Neural crest cell (in vitro differentiated cells): Measurements from ENCODE around the gene RTF1. TPM values are rescaled to one million over a fixed set of nuclear protein-coding genes. Genes with fewer than 3 reads are reported as not detected.

Experiments used
- DNase-seq: peaks from one replicate; pipeline ENCODE4 v3.0.0; 2021; ENCODE audit warnings: low read depth, mixed read lengths, low spot score
- H3K27ac Mint-ChIP-seq: one replicate; pipeline ENCODE4 v1.8.0; 2021; ENCODE audit warnings: mild to moderate bottlenecking, mixed read lengths; ENCODE audit not compliant: unreplicated experiment
- H3K27me3 Mint-ChIP-seq: 2 replicates; pipeline ENCODE4 v1.8.0; 2021; ENCODE audit warnings: low read depth, mild to moderate bottlenecking, mixed read lengths
- H3K36me3 Mint-ChIP-seq: 2 replicates; pipeline ENCODE4 v1.8.0; 2021; ENCODE audit warnings: low read depth, mild to moderate bottlenecking, mixed read lengths
- H3K4me1 Mint-ChIP-seq: 2 replicates; pipeline ENCODE4 v1.8.0; 2021; ENCODE audit warnings: mixed read lengths
- H3K4me3 Mint-ChIP-seq: one replicate; pipeline ENCODE4 v1.8.0; 2021; ENCODE audit warnings: mild to moderate bottlenecking, mixed read lengths
- H3K9me3 Mint-ChIP-seq: 2 replicates; pipeline ENCODE4 v1.8.0; 2021; ENCODE audit warnings: mixed read lengths
- CTCF ChIP-seq: fragments of 200-600 bp; sonication (generic); conservative IDR thresholded peaks from 2 replicates; pipeline ENCODE4 v1.5.0; 2021; ENCODE audit warnings: antibody characterized with exemption, mild to moderate bottlenecking
- total RNA-seq: library from RNA; stranded (reverse); gene quantifications from 2 replicates; pipeline ENCODE4 v1.2.1, GENCODE V29; 2021

The RTF1 gene
- total RNA-seq, 1 donor from 2014 or later, result 66.3 TPM

- peaks cover 98% of the 10 kb centered on the region for H3K27me3 Mint-ChIP-seq
- H3K4me1 Mint-ChIP-seq, result peaks cover 5% of the 10 kb centered on the region
- no peak overlapping the region for H3K27ac Mint-ChIP-seq
- DNase-seq, result no peak
- TF ChIP-seq CTCF, result no peak
- H3K36me3 Mint-ChIP-seq, result no peaks in the 10 kb centered on the region
- no peak overlapping the region for H3K4me3 Mint-ChIP-seq
- H3K9me3 Mint-ChIP-seq, result no peaks in the 10 kb centered on the region
These were observed 82.4 kb downstream of the RTF1 start for GRCh38 chr15:41499109-41499851.

GRCh38 chr15:41501191-41501917 lies 84.5 kb downstream of the RTF1 start:
- peaks cover 99% of the 10 kb centered on the region for H3K27me3 Mint-ChIP-seq
- H3K36me3 Mint-ChIP-seq, result no peaks in the 10 kb centered on the region
- H3K4me3 Mint-ChIP-seq, result peak overlapping the region; percentile 82
- no peaks in the 10 kb centered on the region for H3K9me3 Mint-ChIP-seq
- peaks cover 5% of the 10 kb centered on the region for H3K4me1 Mint-ChIP-seq
- H3K27ac Mint-ChIP-seq, result no peak overlapping the region
- DNase-seq, result peak; percentile 23
- no peak for TF ChIP-seq CTCF

GRCh38 chr15:41501931-41502794 lies 85.3 kb downstream of the RTF1 start:
- no peaks in the 10 kb centered on the region for H3K36me3 Mint-ChIP-seq
- no peak for DNase-seq
- H3K9me3 Mint-ChIP-seq, result no peaks in the 10 kb centered on the region
- H3K4me3 Mint-ChIP-seq, result no peak overlapping the region
- no peak for TF ChIP-seq CTCF
- H3K27ac Mint-ChIP-seq, result no peak overlapping the region
- H3K27me3 Mint-ChIP-seq, result peaks cover 99% of the 10 kb centered on the region
- H3K4me1 Mint-ChIP-seq, result peaks cover 5% of the 10 kb centered on the region

GRCh38 chr15:41502795-41503668 lies 86.1 kb downstream of the RTF1 start:
- no peaks in the 10 kb centered on the region for H3K9me3 Mint-ChIP-seq
- no peak overlapping the region for H3K27ac Mint-ChIP-seq
- peak; percentile 18 for DNase-seq
- peaks cover 99% of the 10 kb centered on the region for H3K27me3 Mint-ChIP-seq
- peak overlapping the region; percentile 18 for H3K4me3 Mint-ChIP-seq
- no peaks in the 10 kb centered on the region for H3K36me3 Mint-ChIP-seq
- peaks cover 5% of the 10 kb centered on the region for H3K4me1 Mint-ChIP-seq
- TF ChIP-seq CTCF, result no peak

- Mint-ChIP-seq H3K4me3 (peak overlapping the region; percentile 18), H3K4me1 (peaks cover 5% of the 10 kb centered on the region), H3K36me3 (no peaks in the 10 kb centered on the region), H3K27me3 (peaks cover 98% of the 10 kb centered on the region), H3K27ac (no peak overlapping the region), H3K9me3 (no peaks in the 10 kb centered on the region)
- DNase-seq, result no peak
- TF ChIP-seq CTCF, result no peak
These were observed 86.7 kb downstream of the RTF1 start for GRCh38 chr15:41503669-41504010.
